Central memory CD8-positive, alpha-beta T cell (primary cell): ENCODE measurements around the gene RNF157.
"Not testable (repeated sequence)": the region's sequence is repeated elsewhere in the genome, so short reads cannot be mapped to it uniquely, and the experiment has no call there.

ENCODE experiments used
- ATAC-seq: fragments of 150-1000 bp; cut with Tn5 transposase; replicated peaks from 2 replicates; pipeline ENCODE4 v1.10.0; 2022; ENCODE audit warnings: mild to moderate bottlenecking, moderate FRiP score, moderate number of reproducible peaks; ENCODE audit not compliant: poor library complexity, severe bottlenecking; ENCODE audit errors: extremely low read depth
- DNase-seq, 2 donors: peaks; one replicate each; pipeline ENCODE4 v3.0.0; 2021; ENCODE audit warnings: low spot score in 2 of 2
- H3K27ac Mint-ChIP-seq: one replicate; pipeline ENCODE4 v1.8.0; 2022; ENCODE audit warnings: low read depth, mild to moderate bottlenecking, moderate library complexity, mixed read lengths
- H3K27me3 Mint-ChIP-seq: one replicate; pipeline ENCODE4 v1.8.0; 2022; ENCODE audit warnings: mixed read lengths
- H3K36me3 Mint-ChIP-seq: one replicate; pipeline ENCODE4 v1.8.0; 2022; ENCODE audit warnings: mild to moderate bottlenecking, moderate library complexity, mixed read lengths; ENCODE audit not compliant: insufficient read depth
- H3K4me1 Mint-ChIP-seq: one replicate; pipeline ENCODE4 v1.8.0; 2022; ENCODE audit warnings: mixed read lengths
- H3K4me3 Mint-ChIP-seq: one replicate; pipeline ENCODE4 v1.8.0; 2022; ENCODE audit warnings: mild to moderate bottlenecking, moderate library complexity, mixed read lengths
- H3K9me3 Mint-ChIP-seq: one replicate; pipeline ENCODE4 v1.8.0; 2022; ENCODE audit warnings: mixed read lengths

Gene RNF157

GRCh38 chr17:76255801-76256429, 15.6 kb upstream of the RNF157 start:
- Mint-ChIP-seq H3K4me3 (peak overlapping the region; percentile 67), H3K27ac (peak overlapping the region; percentile 49), H3K9me3 (no peaks in the 10 kb centered on the region), H3K27me3 (no peaks in the 10 kb centered on the region), H3K36me3 (peaks cover 2% of the 10 kb centered on the region), H3K4me1 (peaks cover 29% of the 10 kb centered on the region)
- ATAC-seq (no peak), DNase-seq (no peak)

DNA sequence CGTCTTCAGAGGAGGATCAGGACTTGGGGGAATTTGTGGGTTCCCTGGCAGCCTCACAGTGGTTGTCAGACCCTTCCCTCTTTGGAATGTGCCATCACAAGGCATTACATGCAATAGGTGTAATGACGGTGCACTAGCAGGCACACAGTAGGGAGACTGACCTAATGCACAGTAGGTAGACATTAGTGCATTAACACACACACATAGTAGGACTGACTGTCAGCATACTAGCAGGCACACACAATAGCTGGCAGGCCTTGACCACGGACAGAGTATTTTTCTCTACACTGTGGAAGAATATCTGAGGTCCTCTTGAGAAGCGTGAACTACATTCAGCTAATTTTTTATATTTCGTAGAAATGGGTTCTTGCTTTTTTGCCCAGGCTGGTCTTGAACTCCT, 14.0 kb upstream of the RNF157 start:
- Mint-ChIP-seq H3K9me3 (no peaks in the 10 kb centered on the region), H3K4me3 (no peak overlapping the region), H3K36me3 (peaks cover 2% of the 10 kb centered on the region), H3K4me1 (peaks cover 26% of the 10 kb centered on the region), H3K27ac (no peak overlapping the region), H3K27me3 (no peaks in the 10 kb centered on the region)
- DNase-seq = no peak
- no peak for ATAC-seq

- H3K4me1 Mint-ChIP-seq = peaks cover 26% of the 10 kb centered on the region
- ATAC-seq = no peak
- peaks cover 2% of the 10 kb centered on the region for H3K36me3 Mint-ChIP-seq
- H3K9me3 Mint-ChIP-seq = no peaks in the 10 kb centered on the region
- no peak overlapping the region for H3K27ac Mint-ChIP-seq
- H3K4me3 Mint-ChIP-seq = no peak overlapping the region
- DNase-seq = no peak
- H3K27me3 Mint-ChIP-seq = no peaks in the 10 kb centered on the region
Observed at GRCh38 chr17:76253841-76254240, 13.5 kb upstream of the RNF157 start.

DNA sequence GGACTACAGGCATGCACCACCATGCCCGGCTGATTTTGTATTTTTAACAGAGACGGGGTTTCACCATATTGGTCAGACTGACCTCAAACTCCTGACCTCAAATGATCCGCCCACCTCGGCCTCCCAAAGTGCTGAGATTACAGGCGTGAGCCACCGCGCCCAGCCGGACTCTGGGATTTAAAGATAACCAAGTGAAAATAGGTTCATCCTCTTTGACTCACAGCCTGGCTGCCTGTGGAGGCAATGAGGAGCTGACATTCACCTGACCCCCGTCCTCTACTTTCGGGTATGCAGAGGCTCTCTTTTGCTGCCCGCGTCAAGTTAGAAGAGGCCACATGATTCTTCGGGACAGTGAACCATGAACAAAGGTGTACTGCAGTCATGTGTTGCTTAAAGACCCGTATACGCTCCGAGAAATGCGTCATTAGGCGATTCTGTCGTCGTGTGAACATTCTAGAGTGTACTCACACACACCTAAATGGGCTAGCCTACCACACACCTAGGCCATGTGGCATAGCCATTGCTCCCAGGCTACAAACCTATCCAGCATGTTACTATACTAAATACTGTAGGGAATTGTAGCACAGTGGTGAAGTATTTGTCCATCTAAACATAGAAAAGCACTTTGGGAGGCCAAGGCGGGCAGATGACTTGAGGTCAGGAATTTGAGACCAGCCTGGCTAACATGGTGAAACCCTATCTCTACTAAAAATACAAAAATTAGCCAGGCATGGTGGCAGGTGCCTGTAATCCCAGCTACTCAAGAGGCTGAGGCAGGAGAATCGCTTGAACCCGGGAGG, 12.9 kb upstream of the RNF157 start:
- H3K36me3 Mint-ChIP-seq = not testable (repeated sequence)

DNA sequence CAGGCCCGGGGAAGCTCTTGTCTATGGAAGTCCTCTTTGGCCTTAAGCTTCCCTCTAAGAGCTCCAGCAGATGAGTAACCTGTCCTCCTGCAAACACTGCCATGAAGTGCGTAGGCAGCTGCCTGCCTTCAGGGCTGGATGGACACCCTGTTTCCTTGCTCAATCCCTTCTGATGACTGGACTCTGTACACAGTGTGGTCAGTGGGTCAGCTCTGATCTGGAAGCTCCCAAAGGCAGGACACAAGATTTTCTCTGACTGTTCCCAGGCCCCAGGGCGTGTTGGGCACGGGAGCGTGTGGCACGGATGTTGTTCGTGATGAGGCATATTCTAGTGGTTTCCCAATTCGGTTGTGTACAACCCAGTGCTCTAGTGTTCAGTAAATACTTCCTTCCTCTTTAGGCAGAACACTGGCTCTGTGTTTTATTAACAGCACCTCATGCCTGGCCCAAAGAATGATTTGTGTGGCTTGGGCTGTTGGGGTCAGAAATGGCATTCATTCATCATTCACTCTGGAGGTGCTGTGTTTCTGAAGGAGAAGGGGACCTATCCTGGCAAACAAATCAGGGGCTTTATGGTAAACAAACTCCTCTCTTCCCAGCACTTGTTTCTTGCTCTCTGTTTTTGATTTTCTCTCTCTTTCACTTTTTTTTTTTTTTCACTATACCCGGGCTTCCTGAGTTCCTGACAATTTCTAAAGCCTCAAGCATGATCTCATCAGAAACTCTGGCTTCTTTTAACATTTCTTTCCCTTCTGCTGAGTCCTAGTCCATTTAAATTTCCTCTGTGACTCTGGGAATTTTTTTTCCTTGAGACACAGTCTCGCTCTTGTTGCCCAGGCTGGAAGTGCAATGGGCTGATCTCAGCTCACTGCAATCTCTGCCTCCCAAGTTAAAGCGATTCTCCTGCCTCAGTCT, 12.0 kb upstream of the RNF157 start:
- H3K27ac Mint-ChIP-seq = peak overlapping the region; percentile 50
- no peaks in the 10 kb centered on the region for H3K27me3 Mint-ChIP-seq
- ATAC-seq (peak; percentile 62), DNase-seq (no peak)
- H3K36me3 Mint-ChIP-seq = peaks cover 2% of the 10 kb centered on the region
- no peaks in the 10 kb centered on the region for H3K9me3 Mint-ChIP-seq
- peak overlapping the region; percentile 65 for H3K4me3 Mint-ChIP-seq
- peaks cover 35% of the 10 kb centered on the region for H3K4me1 Mint-ChIP-seq

More for the DNA sequence above, 12.9 kb upstream of the RNF157 start:
- not testable (repeated sequence) for H3K9me3 Mint-ChIP-seq, ATAC-seq, H3K27me3 Mint-ChIP-seq, DNase-seq
- peak overlapping the region; percentile 65 for H3K4me3 Mint-ChIP-seq
- H3K4me1 Mint-ChIP-seq = peaks cover 29% of the 10 kb centered on the region
- H3K27ac Mint-ChIP-seq = peak overlapping the region; percentile 50

- peak overlapping the region; percentile 65 for H3K4me3 Mint-ChIP-seq
- H3K4me1 Mint-ChIP-seq = peaks cover 33% of the 10 kb centered on the region
- peak overlapping the region; percentile 50 for H3K27ac Mint-ChIP-seq
- H3K36me3 Mint-ChIP-seq = no peaks in the 10 kb centered on the region
- no peaks in the 10 kb centered on the region for H3K9me3 Mint-ChIP-seq
- no peaks in the 10 kb centered on the region for H3K27me3 Mint-ChIP-seq
- ATAC-seq (no peak), DNase-seq (no peak)
Observed at GRCh38 chr17:76251478-76252039, 11.3 kb upstream of the RNF157 start.

DNA sequence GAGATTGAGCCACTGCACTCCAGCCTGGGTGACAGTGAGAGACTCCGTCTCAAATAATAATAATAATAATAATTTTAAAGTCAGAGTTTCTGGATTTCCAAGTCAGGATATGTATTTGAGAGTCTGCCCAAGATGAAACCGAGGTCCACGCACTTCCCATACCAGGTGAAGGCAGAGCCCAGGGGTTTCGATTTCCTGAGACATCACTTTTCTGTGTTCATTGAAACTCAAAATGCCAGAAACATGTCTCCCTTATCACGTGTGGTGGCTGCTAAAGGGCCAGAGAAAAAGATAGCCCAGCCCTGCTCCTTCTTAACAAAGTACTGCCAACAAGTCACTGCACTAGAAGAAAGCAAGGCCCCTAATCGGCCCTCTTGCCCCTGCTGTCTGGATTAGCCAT, 9.8 kb upstream of the RNF157 start:
- no peak overlapping the region for H3K27ac Mint-ChIP-seq
- DNase-seq (no peak), ATAC-seq (no peak)
- no peak overlapping the region for H3K4me3 Mint-ChIP-seq
- H3K27me3 Mint-ChIP-seq = no peaks in the 10 kb centered on the region
- H3K36me3 Mint-ChIP-seq = no peaks in the 10 kb centered on the region
- peaks cover 32% of the 10 kb centered on the region for H3K4me1 Mint-ChIP-seq
- no peaks in the 10 kb centered on the region for H3K9me3 Mint-ChIP-seq

- Mint-ChIP-seq H3K9me3 (no peaks in the 10 kb centered on the region), H3K4me3 (no peak overlapping the region), H3K27me3 (no peaks in the 10 kb centered on the region), H3K36me3 (no peaks in the 10 kb centered on the region), H3K27ac (no peak overlapping the region), H3K4me1 (peaks cover 32% of the 10 kb centered on the region)
- no peak for DNase-seq
- no peak for ATAC-seq
Observed at GRCh38 chr17:76248013-76248782, 7.9 kb upstream of the RNF157 start.

DNA sequence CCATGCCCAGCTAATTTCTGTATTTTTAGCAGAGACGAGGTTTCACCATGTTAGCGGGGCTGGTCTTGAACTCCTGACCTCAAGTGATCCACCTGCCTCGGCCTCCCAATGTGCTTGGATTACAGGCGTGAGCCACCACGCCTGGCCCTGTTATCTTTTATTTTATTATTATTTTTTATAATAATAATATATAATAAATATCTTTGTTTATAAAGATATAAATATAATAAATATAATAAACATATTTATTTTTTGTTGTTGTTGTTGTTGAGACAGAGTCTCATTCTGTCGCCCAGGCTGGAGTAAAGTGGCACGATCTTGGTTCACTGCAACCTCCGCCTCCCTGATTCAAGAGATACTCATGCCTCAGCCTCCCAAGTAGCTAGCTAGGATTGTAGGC, 7.0 kb upstream of the RNF157 start:
- Mint-ChIP-seq H3K36me3 (no peaks in the 10 kb centered on the region), H3K9me3 (no peaks in the 10 kb centered on the region), H3K4me3 (no peak overlapping the region), H3K27me3 (no peaks in the 10 kb centered on the region), H3K27ac (no peak overlapping the region), H3K4me1 (peaks cover 27% of the 10 kb centered on the region)
- DNase-seq (no peak), ATAC-seq (no peak)

- no peaks in the 10 kb centered on the region for H3K9me3 Mint-ChIP-seq
- ATAC-seq (peak; percentile 85), DNase-seq (no peak)
- H3K4me1 Mint-ChIP-seq = peaks cover 20% of the 10 kb centered on the region
- H3K36me3 Mint-ChIP-seq = no peaks in the 10 kb centered on the region
- no peaks in the 10 kb centered on the region for H3K27me3 Mint-ChIP-seq
- no peak overlapping the region for H3K27ac Mint-ChIP-seq
- peak overlapping the region; percentile 45 for H3K4me3 Mint-ChIP-seq
Observed at GRCh38 chr17:76246080-76247066, 6.1 kb upstream of the RNF157 start.

DNA sequence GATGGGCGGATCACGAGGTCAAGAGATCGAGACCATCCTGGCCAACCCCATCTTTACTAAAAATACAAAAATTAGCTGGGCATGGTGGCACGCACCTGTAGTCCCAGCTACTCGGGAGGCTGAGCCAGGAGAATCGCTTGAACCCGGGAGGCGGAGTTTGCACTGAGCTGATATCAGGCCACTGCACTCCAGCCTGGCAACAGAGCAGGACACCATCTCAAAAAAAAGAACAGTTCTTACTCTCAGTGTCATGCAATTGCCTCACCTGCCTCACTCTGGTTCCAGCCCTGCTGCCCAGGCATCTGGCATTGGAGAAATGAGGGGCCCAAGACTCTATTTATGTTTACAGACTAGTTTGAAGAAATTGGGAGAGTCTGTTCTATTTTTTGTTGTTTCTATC, 4.4 kb upstream of the RNF157 start:
- H3K4me1 Mint-ChIP-seq = peaks cover 26% of the 10 kb centered on the region
- not testable (repeated sequence) for ATAC-seq, H3K27ac Mint-ChIP-seq, H3K27me3 Mint-ChIP-seq, H3K36me3 Mint-ChIP-seq, H3K9me3 Mint-ChIP-seq, H3K4me3 Mint-ChIP-seq, DNase-seq
